ENCODE results near the gene LHX4. TPM values are rescaled to one million over a fixed set of nuclear protein-coding genes. Genes with fewer than 3 reads are reported as not detected.

Gene LHX4
- total and polyA plus RNA-seq, 5 donors, result 0.02 TPM; not detected in 4

DNA sequence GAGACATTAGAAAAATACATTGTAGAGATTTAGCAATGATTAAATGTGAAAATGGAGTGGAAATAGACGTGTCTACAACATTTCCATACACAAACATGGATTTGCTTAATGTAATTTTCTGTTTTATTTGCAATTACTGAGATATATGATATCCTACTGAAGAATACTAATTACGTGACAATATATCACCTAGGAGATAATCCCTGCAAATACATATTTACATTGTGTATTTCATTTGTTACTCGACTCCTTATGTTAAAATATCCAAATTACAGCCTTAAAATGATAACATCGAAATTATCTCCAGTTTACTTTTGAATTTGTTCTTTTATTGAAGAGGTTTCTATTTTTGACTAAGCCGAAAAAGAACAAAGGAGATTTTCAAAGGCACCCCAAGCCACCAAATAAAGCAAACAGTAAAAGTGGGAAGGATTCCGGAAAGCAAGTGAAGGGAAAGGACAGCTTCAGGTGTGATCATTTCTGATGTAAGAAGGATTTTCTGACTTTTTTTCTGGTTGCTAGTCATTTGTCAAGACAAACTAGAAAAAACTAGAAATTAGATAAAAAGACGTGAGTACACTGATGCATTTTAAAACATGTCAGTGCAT lies 7.9 kb downstream of the LHX4 start:
- no peak overlapping the region for H3K27ac ChIP-seq (ENCODE audit: low read length)
- H3K9me3 ChIP-seq (ENCODE audit: control insufficient read depth, low read length), result no peaks in the 10 kb centered on the region
- H3K4me1 ChIP-seq (ENCODE audit: control insufficient read depth, insufficient read depth, low read length), result peaks cover 7% of the 10 kb centered on the region
- ATAC-seq, result no peak
- intact Hi-C loops (cut with DNase I), result no loop called here
- H3K27me3 ChIP-seq (ENCODE audit: control insufficient read depth, insufficient read depth), result peaks cover 6% of the 10 kb centered on the region
- DNase-seq, result no peak
- WGBS, result 23% methylated on average over 7 of the region's 7 CpGs
- H3K4me3 ChIP-seq (ENCODE audit: low read length), result no peak overlapping the region

DNA sequence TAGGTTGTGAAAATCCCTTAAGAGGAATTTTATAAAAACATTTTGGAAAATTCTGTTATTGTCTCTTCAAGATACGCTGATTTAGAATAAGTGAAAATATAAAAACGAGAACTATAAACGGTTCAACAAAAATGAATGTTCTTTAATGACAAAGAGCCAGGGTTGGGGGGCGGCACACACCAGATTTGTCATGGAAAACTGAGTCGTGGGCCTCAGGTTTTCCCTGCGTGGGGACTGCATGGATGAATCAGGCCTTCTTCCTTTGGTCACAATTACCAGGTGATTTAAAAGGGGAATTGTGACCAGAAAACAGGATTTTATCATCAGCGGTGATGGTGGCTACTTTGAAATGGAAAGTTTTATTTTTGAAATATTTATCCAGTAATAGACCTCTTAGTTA lies 8.6 kb downstream of the LHX4 start:
- intact Hi-C loops (cut with DNase I), result no loop called here
- WGBS, result 17% methylated on average over 7 of the region's 7 CpGs
- ATAC-seq (no peak), DNase-seq (no peak)
- Histone ChIP-seq H3K27me3 (ENCODE audit: control insufficient read depth, insufficient read depth) (peaks cover 6% of the 10 kb centered on the region), H3K9me3 (ENCODE audit: control insufficient read depth, low read length) (no peaks in the 10 kb centered on the region), H3K4me3 (ENCODE audit: low read length) (no peak overlapping the region), H3K27ac (ENCODE audit: low read length) (no peak overlapping the region), H3K4me1 (ENCODE audit: control insufficient read depth, insufficient read depth, low read length) (peaks cover 7% of the 10 kb centered on the region)

DNA sequence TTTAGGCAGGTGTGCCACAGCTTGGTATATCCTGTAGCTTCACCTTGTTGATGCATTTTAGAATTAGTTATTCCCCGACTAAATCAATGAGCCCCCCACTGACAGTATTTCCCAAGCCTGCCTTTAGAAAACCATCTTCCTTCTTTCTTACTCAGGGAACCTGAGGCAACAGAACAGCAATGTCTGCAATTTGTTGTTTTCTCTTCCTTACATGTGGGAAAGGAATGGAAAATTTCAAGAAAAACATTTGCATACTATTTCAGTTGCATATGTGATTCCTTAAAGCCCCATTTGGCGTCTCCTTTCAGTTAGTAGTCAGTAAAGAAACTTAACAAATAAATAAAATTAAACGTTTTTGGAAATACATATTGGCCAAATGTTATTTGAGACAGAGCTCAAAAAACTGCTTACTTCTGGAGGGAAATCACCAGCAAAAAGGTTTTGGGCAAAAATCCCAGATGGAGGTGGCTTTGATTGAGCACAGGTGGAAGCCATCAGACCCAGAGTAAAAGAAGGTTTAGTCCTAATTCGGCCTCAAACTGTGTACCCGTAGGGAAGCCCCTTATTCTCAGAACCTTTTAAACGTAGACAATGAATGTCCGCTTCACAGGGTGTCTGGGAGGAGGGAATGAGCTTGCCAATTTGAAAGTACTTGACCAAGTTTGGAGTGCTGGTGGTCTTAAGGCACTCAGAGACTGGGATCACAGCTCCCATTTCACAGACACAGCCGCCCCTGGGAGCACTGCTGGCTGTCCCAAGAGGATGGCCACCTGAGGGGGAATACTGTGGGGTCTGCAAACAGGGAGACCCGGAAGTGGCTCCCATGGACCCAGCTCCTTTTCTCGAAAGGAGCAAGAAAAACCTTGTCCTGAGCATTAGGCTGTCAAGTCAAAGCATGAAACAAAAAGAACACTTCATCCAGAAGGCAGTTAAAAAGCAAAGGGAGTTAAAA lies 9.4 kb downstream of the LHX4 start:
- ATAC-seq (no peak), DNase-seq (no peak)
- Histone ChIP-seq H3K9me3 (ENCODE audit: control insufficient read depth, low read length) (no peaks in the 10 kb centered on the region), H3K4me3 (ENCODE audit: low read length) (no peak overlapping the region), H3K27me3 (ENCODE audit: control insufficient read depth, insufficient read depth) (peaks cover 6% of the 10 kb centered on the region), H3K27ac (ENCODE audit: low read length) (no peak overlapping the region), H3K4me1 (ENCODE audit: control insufficient read depth, insufficient read depth, low read length) (peaks cover 4% of the 10 kb centered on the region)
- intact Hi-C loops (cut with DNase I), result no loop called here
- 9% methylated on average over 10 of the region's 10 CpGs for WGBS

DNA sequence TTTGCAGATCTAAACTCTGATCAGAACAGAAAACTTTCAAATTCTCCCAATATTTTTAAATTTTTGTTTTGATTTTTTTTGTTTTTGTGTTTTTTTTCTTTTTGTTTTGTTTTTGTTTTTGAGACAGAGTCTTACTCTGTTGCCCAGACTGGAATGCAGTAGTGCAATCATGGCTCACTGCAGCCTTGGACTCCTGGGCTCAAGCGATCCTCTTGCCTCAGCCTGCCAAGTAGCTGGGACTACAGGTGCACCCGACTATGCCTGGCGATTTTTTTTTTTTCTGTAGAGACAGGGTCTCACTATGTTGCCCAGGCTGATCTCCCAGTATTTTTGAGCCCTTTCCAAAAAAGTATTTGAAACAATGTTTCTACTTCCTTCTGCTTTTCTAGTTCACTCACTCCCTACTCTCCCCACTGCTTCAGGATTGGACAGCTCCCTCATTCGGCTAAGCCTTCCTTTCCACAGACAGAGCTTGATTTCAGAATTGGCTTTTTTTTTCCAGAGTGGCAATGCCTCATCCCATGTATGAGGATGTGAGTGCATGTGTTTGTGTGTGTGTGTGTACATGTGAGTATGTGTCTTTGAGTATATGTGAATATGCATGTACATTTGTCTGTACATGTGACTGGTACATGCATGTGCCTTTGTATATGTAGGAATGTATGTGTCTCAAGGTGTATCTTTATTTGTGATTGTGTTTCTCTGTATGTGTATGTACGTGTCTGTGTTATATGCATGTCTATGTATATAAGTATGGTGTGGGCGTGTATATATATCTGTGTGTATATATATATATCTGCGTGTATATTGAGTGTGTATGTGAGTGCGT lies 11.9 kb downstream of the LHX4 start:
- no peak overlapping the region for H3K4me3 ChIP-seq (ENCODE audit: low read length)
- WGBS, result 68% methylated on average over 8 of the region's 8 CpGs
- H3K4me1 ChIP-seq (ENCODE audit: control insufficient read depth, insufficient read depth, low read length), result no peaks in the 10 kb centered on the region
- H3K9me3 ChIP-seq (ENCODE audit: control insufficient read depth, low read length), result no peaks in the 10 kb centered on the region
- no peak overlapping the region for H3K27ac ChIP-seq (ENCODE audit: low read length)
- DNase-seq, result no peak
- ATAC-seq, result peak in 1 of 2 donors; percentile 11
- peaks cover 6% of the 10 kb centered on the region for H3K27me3 ChIP-seq (ENCODE audit: control insufficient read depth, insufficient read depth)
- intact Hi-C loops (cut with DNase I), result no loop called here

DNA sequence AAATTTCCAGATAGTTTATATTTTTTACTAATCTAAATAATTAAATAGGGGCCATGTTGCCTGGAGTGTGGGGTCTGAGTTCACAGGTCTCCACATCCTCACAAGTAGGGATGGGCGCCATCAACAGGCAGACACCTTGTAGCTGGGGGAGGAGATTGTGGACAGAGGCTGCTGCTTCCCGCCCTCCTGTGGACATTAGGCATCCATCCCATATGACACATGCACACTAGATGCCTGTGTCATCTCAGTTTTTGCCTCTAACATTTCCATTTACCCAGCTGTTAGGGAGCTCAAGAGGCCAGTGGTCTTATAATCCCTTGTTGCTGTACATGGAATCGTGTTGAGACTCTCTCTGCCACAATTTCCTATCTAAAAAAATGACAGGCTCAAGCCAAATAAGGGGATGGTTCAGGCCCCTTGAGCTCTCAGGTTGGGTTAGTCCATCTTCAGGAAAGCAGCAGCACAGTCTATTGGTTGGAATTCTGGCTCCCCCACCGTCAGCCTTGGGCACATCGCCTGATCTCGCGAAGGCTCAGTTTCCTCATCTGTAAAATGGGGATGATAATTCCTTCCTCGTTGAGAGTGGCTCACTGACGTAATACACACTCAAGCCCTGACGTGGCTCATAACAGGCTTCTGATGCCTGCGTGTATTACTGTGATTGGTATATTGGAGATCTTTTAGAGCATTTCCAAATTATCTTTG lies 13.6 kb downstream of the LHX4 start:
- 84% methylated on average over 11 of the region's 11 CpGs for WGBS
- H3K27me3 ChIP-seq (ENCODE audit: control insufficient read depth, insufficient read depth), result peaks cover 6% of the 10 kb centered on the region

DNA sequence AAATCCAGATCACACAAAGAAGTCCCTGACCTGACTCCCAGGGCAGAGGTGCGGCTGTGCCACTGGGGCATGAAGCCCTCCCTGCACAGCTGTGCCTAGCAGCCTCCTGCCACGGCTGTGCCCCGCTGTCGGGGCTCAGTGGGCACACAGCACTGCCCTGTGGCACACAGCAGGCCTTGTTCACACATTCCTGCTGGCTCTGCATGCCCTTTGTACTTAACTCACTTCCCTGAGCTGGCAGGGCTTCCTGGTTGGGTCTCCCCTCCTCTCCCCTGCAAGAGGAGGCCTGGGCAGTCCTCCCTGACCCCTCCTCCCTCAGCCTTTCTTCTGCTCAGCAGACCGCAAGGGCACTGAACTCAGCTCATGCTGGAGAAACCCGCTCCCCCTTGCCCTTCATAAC lies 14.8 kb downstream of the LHX4 start:
- Histone ChIP-seq H3K4me3 (ENCODE audit: low read length) (no peak overlapping the region), H3K27me3 (ENCODE audit: control insufficient read depth, insufficient read depth) (peaks cover 6% of the 10 kb centered on the region), H3K27ac (ENCODE audit: low read length) (no peak overlapping the region), H3K9me3 (ENCODE audit: control insufficient read depth, low read length) (no peaks in the 10 kb centered on the region), H3K4me1 (ENCODE audit: control insufficient read depth, insufficient read depth, low read length) (no peaks in the 10 kb centered on the region)
- DNase-seq (no peak), ATAC-seq (no peak)
- 83% methylated on average over 6 of the region's 6 CpGs for WGBS
- intact Hi-C loops (cut with DNase I), result no loop called here

More for the DNA sequence above, 13.6 kb downstream of the LHX4 start:
- no peaks in the 10 kb centered on the region for H3K4me1 ChIP-seq (ENCODE audit: control insufficient read depth, insufficient read depth, low read length)
- intact Hi-C loops (cut with DNase I), result no loop called here
- no peak overlapping the region for H3K27ac ChIP-seq (ENCODE audit: low read length)
- H3K9me3 ChIP-seq (ENCODE audit: control insufficient read depth, low read length), result no peaks in the 10 kb centered on the region
- ATAC-seq, result no peak
- DNase-seq, result no peak
- H3K4me3 ChIP-seq (ENCODE audit: low read length), result no peak overlapping the region

DNA sequence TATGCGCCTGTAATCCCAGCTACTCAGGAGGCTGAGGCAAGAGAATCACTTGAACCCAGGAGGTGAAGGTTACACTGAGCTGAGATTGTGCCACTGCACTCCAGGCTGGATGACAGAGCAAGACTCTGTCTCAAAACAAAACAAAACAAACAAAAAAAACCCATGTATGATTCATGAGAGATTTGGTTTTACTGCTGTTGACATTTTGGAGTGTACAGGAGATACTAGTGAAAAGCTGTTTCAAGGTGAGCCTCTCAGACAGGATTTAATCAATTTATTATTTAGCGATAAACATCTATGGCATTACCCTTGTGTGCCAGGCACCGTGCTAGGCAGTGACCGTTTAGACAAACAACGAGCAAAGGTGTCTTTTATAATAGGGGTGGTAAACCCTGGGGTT lies 16.5 kb downstream of the LHX4 start:
- ATAC-seq (no peak), DNase-seq (no peak)
- intact Hi-C loops (cut with DNase I), result no loop called here
- no peak overlapping the region for H3K4me3 ChIP-seq (ENCODE audit: low read length)
- WGBS, result 94% methylated on average over 5 of the region's 5 CpGs
- no peaks in the 10 kb centered on the region for H3K9me3 ChIP-seq (ENCODE audit: control insufficient read depth, low read length)
- no peaks in the 10 kb centered on the region for H3K4me1 ChIP-seq (ENCODE audit: control insufficient read depth, insufficient read depth, low read length)
- no peaks in the 10 kb centered on the region for H3K27me3 ChIP-seq (ENCODE audit: control insufficient read depth, insufficient read depth)
- no peak overlapping the region for H3K27ac ChIP-seq (ENCODE audit: low read length)

DNA sequence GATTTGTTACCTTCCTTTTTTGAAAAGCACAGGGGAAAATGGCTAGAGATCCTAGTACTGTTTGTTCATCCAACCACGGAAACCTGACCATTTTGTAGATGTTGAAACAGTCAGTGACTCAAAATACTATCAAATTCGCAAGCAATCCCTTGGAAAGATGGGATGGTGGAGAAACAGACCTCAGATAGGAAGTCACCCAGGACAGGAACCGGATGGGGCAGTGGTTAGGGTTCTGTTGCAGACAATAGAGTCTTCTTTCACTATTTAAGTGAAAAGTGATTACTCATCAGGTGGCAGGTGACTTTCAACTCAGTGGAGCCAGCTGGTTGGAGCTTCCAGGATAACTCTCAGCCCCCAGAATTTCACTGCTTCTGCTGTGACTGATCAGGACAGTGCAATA lies 17.0 kb downstream of the LHX4 start:
- WGBS, result 81% methylated on average over 3 of the region's 3 CpGs
- Histone ChIP-seq H3K27me3 (ENCODE audit: control insufficient read depth, insufficient read depth) (no peaks in the 10 kb centered on the region), H3K27ac (ENCODE audit: low read length) (no peak overlapping the region), H3K4me3 (ENCODE audit: low read length) (no peak overlapping the region), H3K4me1 (ENCODE audit: control insufficient read depth, insufficient read depth, low read length) (no peaks in the 10 kb centered on the region), H3K9me3 (ENCODE audit: control insufficient read depth, low read length) (no peaks in the 10 kb centered on the region)
- DNase-seq (no peak), ATAC-seq (no peak)
- intact Hi-C loops (cut with DNase I), result no loop called here

DNA sequence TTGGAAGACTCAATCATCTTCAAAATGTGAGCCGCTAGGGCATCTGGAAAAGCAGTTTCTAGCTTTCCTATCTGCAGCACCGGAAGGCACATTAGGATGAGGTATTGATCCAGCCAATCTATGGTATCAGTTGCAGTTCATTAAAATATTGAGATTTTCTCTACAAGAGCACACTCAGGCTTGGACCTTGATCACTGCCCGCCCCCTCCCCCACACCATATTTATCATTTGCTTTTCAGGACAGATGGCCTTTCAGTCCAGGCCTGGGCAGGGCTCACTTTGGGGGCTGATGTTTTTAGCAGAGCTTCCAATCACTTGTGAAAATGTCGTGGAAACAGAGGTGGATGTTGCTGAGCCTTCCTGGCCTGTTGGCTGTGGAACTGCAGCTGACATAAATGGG lies 17.5 kb downstream of the LHX4 start:
- H3K27me3 ChIP-seq (ENCODE audit: control insufficient read depth, insufficient read depth), result no peaks in the 10 kb centered on the region
- no peak for ATAC-seq
- WGBS, result 88% methylated on average over 4 of the region's 4 CpGs

DNA sequence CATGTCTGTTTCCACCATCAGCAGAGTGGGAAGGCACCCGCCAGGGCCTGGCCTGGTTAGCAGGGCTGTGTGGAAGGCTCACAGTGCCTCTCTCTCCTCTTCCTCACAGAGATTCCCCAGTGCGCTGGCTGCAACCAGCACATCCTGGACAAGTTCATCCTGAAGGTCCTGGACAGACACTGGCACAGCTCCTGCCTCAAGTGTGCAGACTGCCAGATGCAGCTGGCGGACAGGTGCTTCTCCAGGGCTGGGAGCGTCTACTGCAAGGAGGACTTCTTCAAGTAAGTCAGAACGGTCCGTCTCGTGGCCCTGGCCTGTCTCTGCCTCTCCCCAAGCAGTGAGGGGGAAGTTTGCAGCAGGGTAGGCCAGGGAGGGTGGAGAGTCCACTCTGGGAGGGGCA lies 18.1 kb downstream of the LHX4 start:
- Histone ChIP-seq H3K4me3 (ENCODE audit: low read length) (no peak overlapping the region), H3K4me1 (ENCODE audit: control insufficient read depth, insufficient read depth, low read length) (no peaks in the 10 kb centered on the region), H3K9me3 (ENCODE audit: control insufficient read depth, low read length) (no peaks in the 10 kb centered on the region), H3K27me3 (ENCODE audit: control insufficient read depth, insufficient read depth) (no peaks in the 10 kb centered on the region), H3K27ac (ENCODE audit: low read length) (no peak overlapping the region)
- WGBS, result 93% methylated on average over 7 of the region's 7 CpGs
- intact Hi-C loops (cut with DNase I), result no loop called here
- no peak for DNase-seq
- no peak for ATAC-seq

More for the DNA sequence above, 17.5 kb downstream of the LHX4 start:
- H3K9me3 ChIP-seq (ENCODE audit: control insufficient read depth, low read length), result no peaks in the 10 kb centered on the region
- H3K4me3 ChIP-seq (ENCODE audit: low read length), result no peak overlapping the region
- no peaks in the 10 kb centered on the region for H3K4me1 ChIP-seq (ENCODE audit: control insufficient read depth, insufficient read depth, low read length)
- intact Hi-C loops (cut with DNase I), result no loop called here
- DNase-seq, result no peak
- H3K27ac ChIP-seq (ENCODE audit: low read length), result no peak overlapping the region

Data from right cardiac atrium (tissue), 5 donors.